ENCODE data around the gene TAX1BP1.
"Not testable (repeated sequence)": the region's sequence is repeated elsewhere in the genome, so short reads cannot be mapped to it uniquely, and the experiment has no call there.

TAX1BP1 gene

GRCh38 chr7:27850531-27850930 lies 110.6 kb downstream of the TAX1BP1 start:
- DNase-seq: no peak

GRCh38 chr7:27856703-27857485 lies 116.9 kb downstream of the TAX1BP1 start:
- not testable (repeated sequence) for DNase-seq

GRCh38 chr7:27860800-27861199 lies 120.8 kb downstream of the TAX1BP1 start:
- no peak for DNase-seq

GRCh38 chr7:27861747-27862146 lies 121.8 kb downstream of the TAX1BP1 start:
- no peak for DNase-seq

- no peak for DNase-seq
Observed at GRCh38 chr7:27863880-27864279, 123.9 kb downstream of the TAX1BP1 start.

GRCh38 chr7:27866256-27866655 lies 126.3 kb downstream of the TAX1BP1 start:
- no peak for DNase-seq

- no peak for DNase-seq
Observed at GRCh38 chr7:27866828-27867672, 127.1 kb downstream of the TAX1BP1 start.

GRCh38 chr7:27868131-27868550 lies 128.2 kb downstream of the TAX1BP1 start:
- no peak for DNase-seq

GRCh38 chr7:27869056-27869455 lies 129.1 kb downstream of the TAX1BP1 start:
- DNase-seq: no peak

- no peak for DNase-seq
Observed at GRCh38 chr7:27870595-27870994, 130.6 kb downstream of the TAX1BP1 start.

- DNase-seq: no peak
Observed at GRCh38 chr7:27871086-27871485, 131.1 kb downstream of the TAX1BP1 start.

GRCh38 chr7:27871866-27872265 lies 131.9 kb downstream of the TAX1BP1 start:
- no peak for DNase-seq

- DNase-seq: no peak
Observed at GRCh38 chr7:27872356-27873275, 132.7 kb downstream of the TAX1BP1 start.

GRCh38 chr7:27873981-27874957 lies 134.3 kb downstream of the TAX1BP1 start:
- DNase-seq: no peak

- no peak for DNase-seq
Observed at GRCh38 chr7:27875061-27875460, 135.1 kb downstream of the TAX1BP1 start.

GRCh38 chr7:27875832-27876231 lies 135.9 kb downstream of the TAX1BP1 start:
- DNase-seq: no peak

GRCh38 chr7:27876756-27877155 lies 136.8 kb downstream of the TAX1BP1 start:
- no peak for DNase-seq
